Endodermal cell (in vitro differentiated cells): ENCODE measurements around the gene TEX48. TPM values are rescaled to one million over a fixed set of nuclear protein-coding genes. Genes with fewer than 3 reads are reported as not detected.

Experiments
- DNase-seq: peaks from one replicate; pipeline ENCODE4 v3.0.0-alpha.2; 2017
- H3K27ac ChIP-seq: 2 replicates; pipeline ENCODE4 v1.5.1; 2013; ENCODE audit warnings: mild to moderate bottlenecking, low read depth, low read length, moderate library complexity
- H3K27me3 ChIP-seq: 2 replicates; pipeline ENCODE4 v1.6.1; 2013; ENCODE audit warnings: mild to moderate bottlenecking, low read length, moderate library complexity; ENCODE audit not compliant: insufficient read depth, control insufficient read depth, poor library complexity, severe bottlenecking
- H3K36me3 ChIP-seq: 2 replicates; pipeline ENCODE4 v1.7.0; 2013; ENCODE audit warnings: mild to moderate bottlenecking, low read length, moderate library complexity; ENCODE audit not compliant: control insufficient read depth, insufficient read depth
- H3K4me1 ChIP-seq: one replicate; pipeline ENCODE4 v1.7.0; 2013; ENCODE audit warnings: low read length; ENCODE audit not compliant: control insufficient read depth, insufficient read depth
- H3K4me3 ChIP-seq: 2 replicates; pipeline ENCODE4 v1.5.1; 2013; ENCODE audit warnings: mild to moderate bottlenecking, low read length, moderate library complexity
- H3K9ac ChIP-seq: 2 replicates; pipeline ENCODE4 v1.6.1; 2013; ENCODE audit warnings: mild to moderate bottlenecking, low read length, moderate library complexity; ENCODE audit not compliant: poor library complexity, severe bottlenecking; ENCODE audit errors: extremely low read depth
- H3K9me3 ChIP-seq: 2 replicates; pipeline ENCODE4 v1.6.1; 2013; ENCODE audit warnings: mild to moderate bottlenecking, low read length, moderate library complexity; ENCODE audit not compliant: control insufficient read depth
- H3K27ac Mint-ChIP-seq: 2 replicates; pipeline ENCODE4 v1.8.0; 2020; ENCODE audit warnings: mixed read lengths
- H3K27me3 Mint-ChIP-seq: 2 replicates; pipeline ENCODE4 v1.8.0; 2021; ENCODE audit warnings: mild to moderate bottlenecking, mixed read lengths; ENCODE audit not compliant: insufficient read depth
- H3K36me3 Mint-ChIP-seq: 2 replicates; pipeline ENCODE4 v1.8.0; 2020; ENCODE audit warnings: low read depth, mixed read lengths
- H3K4me1 Mint-ChIP-seq: 2 replicates; pipeline ENCODE4 v1.8.0; 2020; ENCODE audit warnings: mixed read lengths
- H3K4me3 Mint-ChIP-seq: 2 replicates; pipeline ENCODE4 v1.8.0; 2020; ENCODE audit warnings: mild to moderate bottlenecking, moderate library complexity, mixed read lengths
- H3K9me3 Mint-ChIP-seq: 2 replicates; pipeline ENCODE4 v1.8.0; 2020; ENCODE audit warnings: mild to moderate bottlenecking, mixed read lengths
- WGBS, 2 experiments: methylation state at CpG; one replicate each; pipeline versions ENCODE4 v1.1.5 to v1.1.7; 2013; ENCODE audit warnings: missing lambda C conversion rate in 2 of 2, mixed read lengths in 1 of 2; ENCODE audit not compliant: insufficient coverage in 1 of 2, insufficient read length in 1 of 2; 5-methylcytosine and 5-hydroxymethylcytosine counted together
- total RNA-seq, 2 donors: library from RNA; stranded (reverse); fragmentation: NEBNext Ultra II Directional in 1 of 2; extraction: Animal tissue kit (Norgen Biotek cat#: 25700) in 1 of 2; gene quantifications; 2 replicates in 1 of 2; 3 replicates in 1 of 2; pipeline ENCODE4 v1.2.1, GENCODE V29; 2021
- TF ChIP-seq, protein P1 (sequence below): fragments of 200-600 bp; sonication (generic); conservative IDR thresholded peaks from 2 replicates; pipeline ENCODE4 v1.5.0; 2021; ENCODE audit warnings: antibody characterized with exemption, mild to moderate bottlenecking

Gene TEX48
- total RNA-seq, 2 donors from 2014 or later, result not detected

- no peaks in the 10 kb centered on the region for H3K9me3 ChIP-seq
- no peaks in the 10 kb centered on the region for H3K27me3 ChIP-seq
- H3K9me3 Mint-ChIP-seq, result no peaks in the 10 kb centered on the region
- no peak overlapping the region for H3K4me3 ChIP-seq
- H3K4me3 Mint-ChIP-seq, result no peak overlapping the region
- no peaks in the 10 kb centered on the region for H3K36me3 ChIP-seq
- DNase-seq, result peak; percentile 1
- H3K9ac ChIP-seq, result no peak overlapping the region
- H3K27ac Mint-ChIP-seq, result no peak overlapping the region
- peaks cover 20% of the 10 kb centered on the region for H3K27me3 Mint-ChIP-seq
- whole genome bisulfite sequencing, 2 experiments, result 89 to 97% methylated on average over 2 to 4 of the region's 4 CpGs
- no peaks in the 10 kb centered on the region for H3K4me1 ChIP-seq
- no peaks in the 10 kb centered on the region for H3K4me1 Mint-ChIP-seq
- no peaks in the 10 kb centered on the region for H3K36me3 Mint-ChIP-seq
- TF ChIP-seq, protein P1, sequence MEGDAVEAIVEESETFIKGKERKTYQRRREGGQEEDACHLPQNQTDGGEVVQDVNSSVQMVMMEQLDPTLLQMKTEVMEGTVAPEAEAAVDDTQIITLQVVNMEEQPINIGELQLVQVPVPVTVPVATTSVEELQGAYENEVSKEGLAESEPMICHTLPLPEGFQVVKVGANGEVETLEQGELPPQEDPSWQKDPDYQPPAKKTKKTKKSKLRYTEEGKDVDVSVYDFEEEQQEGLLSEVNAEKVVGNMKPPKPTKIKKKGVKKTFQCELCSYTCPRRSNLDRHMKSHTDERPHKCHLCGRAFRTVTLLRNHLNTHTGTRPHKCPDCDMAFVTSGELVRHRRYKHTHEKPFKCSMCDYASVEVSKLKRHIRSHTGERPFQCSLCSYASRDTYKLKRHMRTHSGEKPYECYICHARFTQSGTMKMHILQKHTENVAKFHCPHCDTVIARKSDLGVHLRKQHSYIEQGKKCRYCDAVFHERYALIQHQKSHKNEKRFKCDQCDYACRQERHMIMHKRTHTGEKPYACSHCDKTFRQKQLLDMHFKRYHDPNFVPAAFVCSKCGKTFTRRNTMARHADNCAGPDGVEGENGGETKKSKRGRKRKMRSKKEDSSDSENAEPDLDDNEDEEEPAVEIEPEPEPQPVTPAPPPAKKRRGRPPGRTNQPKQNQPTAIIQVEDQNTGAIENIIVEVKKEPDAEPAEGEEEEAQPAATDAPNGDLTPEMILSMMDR, result no peak
- H3K27ac ChIP-seq, result no peak overlapping the region
These were observed 6.4 kb upstream of the TEX48 start for GRCh38 chr9:114688379-114688778.

GRCh38 chr9:114687034-114687433 lies 5.0 kb upstream of the TEX48 start:
- no peaks in the 10 kb centered on the region for H3K27me3 ChIP-seq
- Mint-ChIP-seq H3K27me3 (peaks cover 15% of the 10 kb centered on the region), H3K4me3 (no peak overlapping the region), H3K36me3 (no peaks in the 10 kb centered on the region), H3K4me1 (no peaks in the 10 kb centered on the region), H3K27ac (no peak overlapping the region), H3K9me3 (no peaks in the 10 kb centered on the region)
- no peaks in the 10 kb centered on the region for H3K4me1 ChIP-seq
- H3K4me3 ChIP-seq, result no peak overlapping the region
- H3K9me3 ChIP-seq, result no peaks in the 10 kb centered on the region
- TF ChIP-seq, protein P1, result no peak
- no peaks in the 10 kb centered on the region for H3K36me3 ChIP-seq
- peak; percentile 1 for DNase-seq
- H3K9ac ChIP-seq, result no peak overlapping the region
- H3K27ac ChIP-seq, result no peak overlapping the region

DNA sequence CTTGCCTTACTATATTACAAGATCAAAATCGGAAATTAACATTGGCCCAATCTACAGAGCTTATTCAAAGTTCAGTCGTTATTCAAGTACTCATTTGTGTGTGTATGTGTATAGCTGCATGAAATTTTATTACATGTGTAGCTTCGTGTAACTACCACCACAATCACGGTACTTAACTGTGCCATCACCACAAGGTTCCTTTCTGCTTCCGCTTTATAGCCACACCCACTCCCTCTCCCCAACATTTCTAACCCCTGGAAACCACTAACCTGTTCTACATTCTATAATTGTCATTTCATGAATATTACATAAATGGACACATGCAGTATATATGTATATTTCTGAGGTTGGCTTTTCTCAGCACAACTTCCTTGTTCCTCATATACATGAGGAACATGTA lies 4.0 kb upstream of the TEX48 start:
- no peak overlapping the region for H3K27ac ChIP-seq
- H3K4me1 ChIP-seq, result no peaks in the 10 kb centered on the region
- H3K9me3 ChIP-seq, result no peaks in the 10 kb centered on the region
- 94 to 100% methylated on average over 1 to 5 of the region's 5 CpGs for WGBS, 2 experiments
- H3K9me3 Mint-ChIP-seq, result no peaks in the 10 kb centered on the region
- H3K27ac Mint-ChIP-seq, result no peak overlapping the region
- H3K27me3 ChIP-seq, result no peaks in the 10 kb centered on the region
- DNase-seq, result peak; percentile 1
- H3K4me3 Mint-ChIP-seq, result no peak overlapping the region
- TF ChIP-seq, protein P1, result no peak
- no peaks in the 10 kb centered on the region for H3K36me3 Mint-ChIP-seq
- no peak overlapping the region for H3K4me3 ChIP-seq
- H3K36me3 ChIP-seq, result no peaks in the 10 kb centered on the region
- peaks cover 5% of the 10 kb centered on the region for H3K27me3 Mint-ChIP-seq
- peaks cover 2% of the 10 kb centered on the region for H3K4me1 Mint-ChIP-seq
- H3K9ac ChIP-seq, result no peak overlapping the region
